ENCODE results near the gene TLX1.
A peak's percentile ranks its signal among the peaks of the same experiment; 100 is the strongest.

Gene TLX1

DNA sequence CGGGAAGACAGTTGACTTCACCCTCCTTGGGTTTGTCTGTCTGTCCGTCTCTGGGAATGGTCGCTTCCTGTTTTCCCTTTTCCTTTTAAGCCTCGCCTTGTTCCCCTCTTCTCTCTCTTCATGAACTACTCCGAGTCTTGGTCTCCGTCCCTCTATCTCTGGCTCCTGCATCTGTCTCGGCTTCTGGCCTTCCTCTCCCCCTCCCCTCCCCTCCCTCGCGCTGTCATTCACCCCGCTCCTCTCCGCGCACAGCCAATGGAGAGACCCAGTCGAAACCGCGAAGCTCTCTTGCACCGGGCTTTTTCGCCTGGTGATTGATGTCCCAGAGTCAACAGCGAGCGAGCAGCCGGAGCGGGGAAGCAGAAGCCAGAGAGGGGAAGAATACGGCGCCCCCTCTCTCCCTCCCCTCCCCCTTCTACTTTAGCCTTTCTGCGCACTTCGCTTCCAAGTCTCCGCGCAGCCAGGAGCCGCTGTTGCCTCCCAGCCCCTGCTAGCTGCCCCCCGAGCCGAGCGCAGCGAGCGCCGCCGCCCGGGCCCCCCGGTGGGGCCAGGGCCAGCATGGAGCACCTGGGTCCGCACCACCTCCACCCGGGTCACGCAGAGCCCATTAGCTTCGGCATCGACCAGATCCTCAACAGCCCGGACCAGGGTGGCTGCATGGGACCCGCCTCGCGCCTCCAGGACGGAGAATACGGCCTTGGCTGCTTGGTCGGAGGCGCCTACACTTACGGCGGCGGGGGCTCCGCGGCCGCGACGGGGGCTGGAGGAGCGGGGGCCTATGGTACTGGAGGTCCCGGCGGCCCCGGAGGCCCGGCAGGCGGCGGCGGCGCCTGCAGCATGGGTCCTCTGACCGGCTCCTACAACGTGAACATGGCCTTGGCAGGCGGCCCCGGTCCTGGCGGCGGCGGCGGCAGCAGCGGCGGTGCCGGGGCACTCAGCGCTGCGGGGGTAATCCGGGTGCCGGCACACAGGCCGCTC, at the start of gene TLX1:
TLX1 (plus strand) TSS at position 317 of the 978 bp plus-strand sequence; CDS start at position 559, 242 bp downstream.
- no peak for DNase-seq (ENCODE audit: low read depth)

DNA sequence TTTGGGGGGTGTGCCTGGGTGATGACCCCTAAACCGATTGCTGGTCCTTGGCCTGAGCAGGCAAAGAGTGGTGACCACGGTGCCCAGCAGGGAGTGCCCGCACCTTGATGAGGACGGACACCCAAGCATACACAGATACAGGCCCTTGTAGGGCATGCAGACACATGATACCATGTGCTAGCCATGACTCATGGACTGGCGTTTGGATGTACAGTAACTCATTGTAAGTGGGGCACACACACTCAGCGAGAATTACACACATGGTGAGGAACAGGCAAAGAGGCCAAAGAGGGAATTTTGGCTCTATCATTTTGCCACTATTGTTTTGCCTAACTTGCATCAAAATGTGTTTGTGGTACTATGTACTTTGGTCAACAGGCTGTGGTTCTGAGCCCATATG, 45.3 kb upstream of the TLX1 start:
- no peak for DNase-seq (ENCODE audit: low read depth)

DNA sequence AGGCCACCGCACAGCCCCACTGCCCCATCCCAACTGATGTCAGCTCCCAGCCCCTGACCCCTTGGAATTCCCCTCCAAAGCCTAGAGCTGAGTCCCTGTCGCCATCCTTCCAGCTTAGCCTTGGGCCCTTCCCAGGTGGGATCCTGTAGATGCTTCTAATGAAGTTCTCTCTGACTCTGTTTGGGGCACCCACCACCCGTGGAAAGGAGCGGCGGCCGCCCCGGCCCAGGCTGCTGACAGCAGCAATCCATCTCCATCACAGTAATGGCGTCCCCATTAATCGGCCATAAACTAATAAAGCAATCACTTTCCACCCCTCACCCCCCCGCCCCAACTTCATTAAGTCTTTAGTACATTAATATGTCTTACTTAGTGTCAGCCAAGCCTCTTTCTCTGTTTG, 43.7 kb upstream of the TLX1 start:
- no peak for DNase-seq (ENCODE audit: low read depth)

DNA sequence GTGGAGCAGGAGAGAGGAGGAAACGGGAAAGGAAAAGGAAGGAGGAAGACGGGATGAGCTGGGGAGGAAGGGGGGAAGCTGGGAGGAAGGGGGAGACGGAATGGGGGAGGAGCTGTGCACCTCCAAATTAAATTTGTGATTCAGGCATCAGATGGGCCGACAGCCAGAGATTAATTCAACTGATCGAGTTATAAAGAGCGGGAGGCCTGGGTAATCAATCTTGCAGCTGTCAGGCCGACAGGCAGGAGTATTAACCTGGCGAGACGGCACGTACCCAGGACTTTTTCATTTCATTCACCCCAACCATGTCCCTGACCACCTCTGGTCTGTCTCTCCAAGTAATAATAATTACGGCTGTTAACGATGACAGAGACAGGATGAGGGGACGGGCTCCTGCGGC, 43.1 kb upstream of the TLX1 start:
- DNase-seq (ENCODE audit: low read depth) = no peak

DNA sequence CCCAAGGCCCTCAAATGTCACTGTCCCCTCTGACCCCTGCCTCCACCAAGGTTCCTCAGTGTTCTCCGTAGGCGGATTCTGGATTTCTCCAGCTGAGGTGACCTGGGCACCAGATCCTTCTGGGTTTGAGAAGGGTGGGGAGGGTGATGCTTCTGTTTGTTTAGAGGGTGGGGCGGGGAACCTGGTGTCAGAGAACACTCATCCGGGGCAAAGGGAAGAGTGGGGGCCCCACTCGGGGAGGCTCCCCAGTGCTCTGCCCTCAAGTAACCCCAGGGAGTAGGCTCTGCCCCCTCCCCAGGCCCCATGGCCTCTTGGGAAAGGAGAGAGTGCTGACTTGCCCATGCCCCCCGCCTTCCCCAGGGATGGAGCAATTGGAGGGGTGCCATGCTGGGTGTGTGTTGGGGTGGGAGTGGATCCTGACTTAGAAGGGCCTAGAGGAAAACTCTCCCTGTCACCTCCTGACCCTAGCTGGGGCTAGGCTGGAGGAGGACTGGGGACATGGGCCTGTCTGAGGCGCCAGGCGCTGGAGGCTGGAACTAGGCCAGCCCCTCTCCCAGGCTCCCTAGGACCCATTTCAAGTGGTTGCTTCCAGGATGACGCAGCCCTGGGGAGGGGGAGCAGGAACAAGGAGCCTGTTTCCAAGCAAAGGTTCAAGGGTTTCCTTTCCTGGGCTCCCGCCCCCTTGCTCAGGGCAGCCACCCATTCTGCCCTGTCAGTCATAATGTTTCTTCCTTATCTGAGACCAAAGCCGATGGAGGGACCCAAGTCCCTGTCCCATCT, 41.4 kb upstream of the TLX1 start:
- no peak for DNase-seq (ENCODE audit: low read depth)

DNA sequence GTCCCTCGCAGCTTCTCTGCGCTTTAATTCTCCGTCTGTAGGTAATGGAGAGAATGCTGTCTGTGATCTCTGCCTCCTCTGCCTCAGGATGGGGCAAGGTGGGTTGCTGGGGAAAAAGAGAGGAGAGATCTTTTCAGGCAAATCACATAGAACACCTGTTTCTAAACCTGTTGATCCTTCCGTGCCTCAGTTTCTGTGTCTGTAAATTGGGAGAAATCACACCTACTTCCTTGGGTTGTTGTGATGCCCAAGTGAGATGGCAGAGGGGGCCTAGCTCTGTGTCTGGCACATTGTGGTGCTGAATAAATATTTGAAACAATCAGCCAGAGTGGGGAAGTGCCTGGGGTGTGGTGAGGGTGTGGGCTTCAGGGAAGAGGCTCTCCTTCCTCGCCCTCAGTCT, 40.5 kb upstream of the TLX1 start:
- no peak for DNase-seq (ENCODE audit: low read depth)

DNA sequence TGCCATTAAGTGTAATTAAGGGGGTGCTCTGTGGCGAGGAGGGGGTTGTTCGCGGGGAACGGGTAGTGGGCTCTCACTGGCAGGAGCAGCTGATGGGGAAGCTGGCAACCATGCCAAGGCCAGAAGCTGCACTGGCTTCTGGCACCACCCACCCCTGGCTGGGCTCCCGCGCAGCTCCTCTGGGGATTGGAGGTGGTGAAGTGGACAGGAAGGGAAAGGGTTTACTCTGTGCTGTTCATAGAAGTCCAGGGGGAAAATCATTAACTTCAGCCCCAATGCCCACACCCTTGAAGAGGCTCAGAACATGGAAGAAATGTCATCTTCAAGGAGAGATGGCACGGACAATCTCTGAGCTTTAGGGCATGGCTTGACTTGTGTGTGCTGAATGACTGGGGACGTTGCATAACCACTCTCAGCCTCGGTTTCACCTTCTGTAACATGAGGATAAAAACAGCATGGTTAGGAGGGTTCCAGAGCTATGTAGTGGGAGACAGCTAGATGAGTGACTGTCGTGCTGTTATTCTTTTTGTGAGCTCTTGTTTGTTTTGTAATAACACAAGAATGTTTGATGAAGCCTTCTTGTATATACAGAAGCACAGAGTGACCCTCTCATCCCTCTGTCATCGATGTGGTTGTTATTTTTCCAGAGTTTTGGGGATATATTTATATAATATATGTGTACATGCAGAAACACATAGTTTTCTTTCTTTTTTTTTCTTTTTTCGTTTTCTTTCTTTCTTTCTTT, 39.4 kb upstream of the TLX1 start:
- DNase-seq (ENCODE audit: low read depth) = peak; percentile 14

DNA sequence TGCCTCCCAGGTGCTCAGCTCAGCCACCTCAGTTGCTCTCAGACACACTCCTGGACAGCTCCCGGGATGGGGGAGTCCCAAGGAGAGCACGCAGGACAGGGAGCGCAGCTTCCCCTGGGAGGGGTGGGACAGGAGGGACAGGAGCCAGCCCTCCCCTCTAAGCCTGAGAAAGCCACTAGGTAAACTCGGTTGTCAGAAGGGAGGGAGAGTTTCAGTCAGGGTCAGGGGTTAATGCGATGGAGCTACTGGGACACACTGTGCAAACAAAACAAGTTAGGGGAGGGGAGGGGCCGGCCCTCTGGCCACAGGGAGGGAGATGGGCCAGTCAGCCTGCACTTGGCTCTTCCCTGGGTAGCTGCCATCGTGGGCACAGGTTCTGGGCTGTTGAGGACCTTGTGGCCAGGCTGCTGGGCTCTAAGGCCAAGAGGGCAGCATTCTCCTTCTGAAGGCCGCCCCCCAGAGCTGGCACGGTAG, 38.2 kb upstream of the TLX1 start:
- no peak for DNase-seq (ENCODE audit: low read depth)

DNA sequence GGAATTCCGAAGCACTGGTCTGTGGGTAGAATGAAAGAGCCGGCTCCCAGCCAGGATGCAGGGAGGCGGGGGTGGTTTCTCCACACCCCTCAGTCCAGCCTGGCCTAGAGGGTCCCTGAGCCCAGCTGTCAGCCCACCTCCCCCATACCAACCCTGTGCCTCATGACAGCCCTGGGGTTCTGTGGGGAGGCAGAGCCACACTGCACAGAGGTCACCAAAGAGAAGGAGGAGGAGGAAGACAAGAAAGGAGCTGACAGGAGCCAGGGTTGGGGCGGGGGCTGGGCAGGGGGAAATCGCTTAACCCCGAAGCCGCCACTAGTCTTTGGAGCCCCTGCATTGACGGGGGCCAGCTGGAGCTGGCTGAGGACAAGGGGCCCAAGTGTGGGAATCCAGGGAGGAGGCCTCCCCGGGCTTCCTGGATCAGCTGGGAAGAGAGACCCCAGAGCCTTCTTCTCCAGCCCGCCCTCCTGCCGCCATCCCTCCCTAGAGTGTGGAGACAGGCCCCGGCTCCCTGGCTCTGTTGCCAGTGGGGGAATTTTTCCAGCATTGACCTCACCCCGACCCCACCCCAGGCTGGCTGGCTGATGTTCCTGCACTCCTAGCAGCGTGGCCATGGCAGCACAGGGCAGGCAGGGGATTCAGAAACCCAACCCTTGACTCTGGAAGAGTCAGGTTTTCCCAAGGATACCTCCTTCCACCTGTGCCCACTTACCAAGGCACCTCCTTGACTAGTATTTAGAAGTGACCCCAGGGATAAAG, 36.8 kb upstream of the TLX1 start:
- no peak for DNase-seq (ENCODE audit: low read depth)

DNA sequence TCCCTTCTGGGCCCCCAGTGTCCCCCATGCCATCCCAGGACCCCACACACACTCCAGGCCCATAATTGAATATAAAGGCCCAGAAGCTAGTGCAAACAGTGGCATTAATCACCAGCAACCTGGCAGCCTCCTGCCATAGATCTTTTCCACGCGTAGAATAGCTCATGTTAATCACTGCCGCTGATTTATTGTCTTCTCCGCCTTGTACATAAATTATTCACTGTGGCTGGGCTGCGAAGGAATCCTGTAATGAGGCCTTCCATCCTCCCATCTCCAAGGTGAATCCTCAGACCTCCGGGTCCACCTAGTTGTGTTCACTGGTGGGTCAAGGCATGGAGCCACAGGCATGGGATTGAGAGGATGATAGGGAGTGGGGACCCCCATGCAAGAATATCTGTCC, 36.1 kb upstream of the TLX1 start:
- no peak for DNase-seq (ENCODE audit: low read depth)

DNA sequence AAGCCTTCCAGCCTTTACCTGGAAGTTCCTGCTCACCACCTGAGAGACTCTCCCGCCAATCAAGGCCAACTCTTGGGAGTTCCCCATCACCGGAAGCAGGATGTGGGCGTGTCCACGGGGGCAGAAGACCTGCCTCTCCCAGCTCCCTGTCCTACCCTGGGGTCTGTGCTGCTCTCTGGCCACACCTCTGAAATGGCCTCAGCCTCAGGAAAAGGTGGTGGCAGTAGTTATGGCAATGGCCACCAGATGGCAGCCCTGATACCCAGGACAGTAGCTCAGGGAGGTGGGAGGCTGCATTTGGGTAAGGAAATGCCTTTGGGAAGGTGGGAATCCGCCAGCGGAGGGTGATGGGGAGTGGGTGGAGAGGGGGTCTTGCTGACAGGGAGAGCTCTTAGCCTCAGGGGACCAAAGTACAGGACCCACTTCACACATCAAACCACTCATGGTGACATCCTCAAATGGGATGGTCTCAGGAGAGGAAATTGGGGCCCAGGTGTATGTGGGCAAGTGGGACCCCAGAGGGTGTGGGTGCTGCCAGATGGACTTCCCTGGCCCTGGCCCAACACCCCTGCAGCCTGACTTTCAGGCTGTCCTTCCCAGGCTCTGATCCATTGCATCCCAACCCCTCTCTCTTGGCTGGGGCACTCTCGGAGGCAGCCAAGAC, 35.4 kb upstream of the TLX1 start:
- peak; percentile 19 for DNase-seq (ENCODE audit: low read depth)

DNA sequence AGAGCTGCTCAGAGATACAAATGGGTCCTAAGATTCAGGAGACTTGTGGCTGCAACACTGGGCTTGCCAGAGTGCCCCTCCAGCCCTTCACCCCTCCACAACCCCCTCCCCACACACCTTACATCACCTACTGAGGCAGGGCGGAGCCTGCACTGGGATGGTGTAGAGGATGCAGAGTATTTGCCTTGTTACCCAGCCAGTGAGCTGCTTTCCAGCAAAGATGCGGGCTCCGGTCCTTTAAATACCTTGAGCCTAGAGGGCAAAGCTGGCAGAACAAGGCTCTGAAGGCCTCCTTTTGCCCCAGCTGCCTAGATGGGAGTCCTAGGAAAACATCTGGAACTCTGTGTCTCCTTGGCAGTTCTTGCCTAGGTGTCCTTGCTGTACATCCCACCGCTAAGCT, 34.7 kb upstream of the TLX1 start:
- DNase-seq (ENCODE audit: low read depth) = no peak

DNA sequence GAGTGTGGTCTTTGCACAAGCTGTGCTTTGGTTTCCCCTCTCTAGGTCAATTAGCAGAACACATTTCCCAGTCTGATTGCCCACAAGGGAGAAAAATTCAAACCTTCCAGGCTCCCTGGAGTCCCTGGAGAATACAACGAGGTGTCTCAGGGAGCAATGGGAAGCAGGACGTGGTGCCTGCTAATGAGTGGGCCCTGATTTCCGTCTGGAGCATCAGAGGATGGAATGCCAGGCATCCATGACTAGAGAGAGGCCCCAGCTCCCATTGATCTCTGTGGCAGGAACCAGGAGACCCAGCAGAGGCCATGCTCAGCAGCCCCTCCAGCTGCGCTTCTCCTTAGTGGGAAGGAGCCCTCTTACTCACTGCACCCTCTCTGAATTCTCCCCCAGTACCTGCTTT, 33.2 kb upstream of the TLX1 start:
- DNase-seq (ENCODE audit: low read depth) = no peak

DNA sequence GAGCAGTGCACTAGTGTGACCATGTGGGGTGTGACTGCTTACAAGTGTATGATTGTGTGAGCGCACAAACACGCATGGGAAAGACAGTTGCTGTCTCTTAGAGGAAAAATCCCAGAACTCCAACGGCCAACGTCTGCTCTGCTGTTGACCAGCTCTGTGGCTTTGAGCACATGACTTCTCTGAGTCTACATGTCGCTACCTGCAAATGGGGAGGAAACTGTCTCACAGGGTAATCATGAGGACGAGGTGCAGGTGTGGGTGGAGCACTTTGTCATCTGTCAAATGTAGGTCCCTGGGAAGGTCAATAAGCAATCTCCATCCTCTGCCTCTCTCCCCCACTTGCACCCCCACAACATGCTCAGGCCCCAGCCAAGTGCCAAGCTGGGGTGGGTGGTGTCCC, 31.2 kb upstream of the TLX1 start:
- no peak for DNase-seq (ENCODE audit: low read depth)

DNA sequence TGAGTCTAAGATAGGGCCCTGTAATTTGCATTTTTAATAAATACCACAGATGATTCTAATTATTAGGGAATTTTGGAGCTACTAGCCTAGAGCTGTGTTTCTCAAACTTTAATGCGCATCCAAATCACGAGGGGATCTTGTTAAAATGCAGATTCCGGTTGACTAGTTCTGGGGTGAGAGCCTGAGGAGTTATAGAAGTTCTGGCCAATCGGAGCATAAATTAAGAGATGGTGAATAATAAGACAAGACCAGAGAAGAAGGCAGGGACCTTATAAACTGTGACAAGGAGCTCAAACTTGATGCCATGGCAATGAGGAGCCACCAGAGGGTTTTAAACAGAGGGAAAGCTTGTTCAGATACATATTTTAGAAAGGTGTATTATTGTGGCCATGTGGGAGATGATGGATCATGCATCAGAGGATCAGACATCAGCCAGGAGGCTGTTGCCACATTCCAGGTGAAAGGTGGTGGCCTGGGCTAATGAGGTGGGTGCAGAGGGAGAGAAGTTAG, 29.7 kb upstream of the TLX1 start:
- DNase-seq (ENCODE audit: low read depth) = no peak

DNA sequence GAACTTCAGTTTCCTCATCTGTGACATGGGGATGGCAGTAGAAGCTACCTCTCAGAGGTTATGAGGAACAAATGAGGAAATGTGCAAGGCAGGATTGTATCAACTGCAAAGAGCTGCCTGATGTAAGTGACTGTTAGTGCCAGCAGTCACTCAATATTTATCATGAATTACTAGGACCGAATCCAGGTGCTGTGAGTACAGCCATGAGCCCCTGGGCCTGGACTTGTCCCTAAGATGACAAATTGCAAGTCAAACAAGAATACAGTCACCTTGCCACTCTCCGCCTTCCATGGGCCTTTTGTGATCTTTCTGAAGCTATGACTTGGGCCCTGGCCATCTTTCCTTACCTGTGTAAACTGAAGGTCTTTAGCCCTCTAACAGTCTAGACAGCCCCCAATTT, 27.7 kb upstream of the TLX1 start:
- DNase-seq (ENCODE audit: low read depth) = no peak

DNA sequence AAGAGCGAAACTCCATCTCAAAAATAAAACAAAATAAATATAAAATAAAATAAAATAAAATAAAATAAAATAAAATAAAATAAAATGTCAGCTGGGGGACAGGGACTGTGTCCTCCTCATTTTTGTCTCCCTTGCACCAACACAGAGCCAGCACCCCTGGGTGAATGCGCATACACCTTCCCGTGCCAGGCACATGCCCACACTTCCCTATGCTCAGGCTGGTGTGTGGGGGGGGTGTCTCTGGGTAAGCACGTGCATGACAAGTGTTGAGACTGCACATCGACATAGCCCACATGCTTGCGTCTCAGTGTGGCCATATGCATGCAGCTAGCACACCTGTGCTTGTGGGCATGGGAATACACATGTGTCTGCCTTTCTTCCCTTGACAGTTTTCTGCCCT, 24.7 kb upstream of the TLX1 start:
- no peak for DNase-seq (ENCODE audit: low read depth)

DNA sequence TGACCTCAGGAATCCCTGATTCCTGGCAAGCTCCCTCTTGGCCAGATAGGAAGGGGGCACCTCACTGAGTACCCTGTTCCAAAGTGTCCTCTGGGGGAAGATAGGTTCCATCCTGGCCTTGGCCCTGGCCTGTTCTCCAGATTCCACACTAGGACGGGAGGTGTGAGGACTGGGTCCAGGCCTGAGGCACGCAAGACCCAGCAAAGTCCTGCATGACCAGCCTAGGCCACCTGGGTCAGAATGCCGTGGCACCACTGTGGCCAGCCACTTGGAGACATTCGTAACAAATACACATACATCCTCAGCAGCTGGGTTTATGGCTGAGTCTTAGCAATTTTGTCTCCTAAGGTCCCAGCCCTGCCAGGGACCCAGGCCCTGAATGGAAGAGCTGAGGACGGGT, 23.3 kb upstream of the TLX1 start:
- DNase-seq (ENCODE audit: low read depth) = no peak

DNA sequence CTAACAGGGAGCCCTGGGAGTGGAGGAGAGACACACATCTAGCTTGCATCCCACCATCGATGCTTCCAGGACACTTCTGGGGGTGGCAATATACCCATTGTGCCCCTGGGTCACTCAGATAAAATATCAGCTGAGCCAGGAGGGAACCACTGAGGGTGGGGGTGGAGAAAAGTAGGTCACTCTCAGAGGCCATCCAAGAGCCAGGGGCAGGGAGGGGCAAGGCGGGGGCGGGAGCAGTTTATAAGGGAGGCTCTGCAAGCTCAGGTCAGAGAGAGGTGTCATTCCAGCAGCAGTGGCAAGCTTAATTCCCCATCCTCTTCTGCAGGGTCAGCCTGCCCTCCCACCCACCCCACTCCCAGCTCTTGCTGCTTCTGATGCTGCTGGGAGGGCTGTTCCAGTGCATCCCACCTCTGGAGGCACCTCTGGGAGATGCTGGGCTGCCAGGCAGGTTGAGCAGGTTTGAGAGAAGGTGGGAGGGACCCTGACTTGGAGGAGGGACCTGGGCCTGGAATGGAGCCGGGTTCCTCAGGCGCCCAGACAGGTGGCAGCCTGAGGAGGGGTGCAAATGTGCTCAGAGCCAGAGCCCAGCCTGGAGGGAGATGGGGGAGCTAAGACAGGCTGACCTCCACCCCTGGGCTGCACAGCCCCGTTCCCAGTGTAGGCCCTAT, 20.1 kb upstream of the TLX1 start:
- no peak for DNase-seq (ENCODE audit: low read depth)

DNA sequence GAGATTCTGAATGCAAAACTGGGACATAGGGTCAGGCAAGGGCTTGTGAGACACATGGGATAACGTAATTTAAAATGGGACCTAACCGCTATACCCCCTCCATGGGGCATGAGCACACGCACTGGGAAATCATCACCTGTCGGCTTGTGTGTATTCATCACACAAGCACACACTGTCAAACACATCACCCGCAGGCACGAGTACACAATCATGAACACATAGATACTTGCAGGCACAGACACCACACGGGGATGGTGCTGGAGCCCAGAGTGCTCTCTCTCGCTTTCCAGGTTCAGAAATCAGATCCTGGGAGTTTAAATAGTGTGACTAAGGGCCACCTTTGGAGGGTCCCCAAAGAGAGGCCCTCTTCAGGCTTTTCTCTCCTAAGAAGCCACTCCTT, 19.6 kb upstream of the TLX1 start:
- no peak for DNase-seq (ENCODE audit: low read depth)
